GM10248 (cell line): ENCODE measurements around the gene NFAT5.
"Not testable (repeated sequence)": the region's sequence is repeated elsewhere in the genome, so short reads cannot be mapped to it uniquely, and the experiment has no call there.

Experiments
- CTCF ChIA-PET: fragments of 300-600 bp; sonication (Branson Sonifier 250); formaldehyde crosslinking; extraction: SDS; loops from one replicate; lab custom pipeline; 2021; ENCODE audit warnings: antibody characterized with exemption; lab: Yijun Ruan, JAX
- POLR2A ChIA-PET: fragments of 350-650 bp; sonication (Branson Sonifier 250); formaldehyde crosslinking; extraction: SDS; loops from one replicate; lab custom pipeline; 2020; ENCODE audit warnings: antibody characterized with exemption; lab: Yijun Ruan, JAX
- DNase-seq: peaks from one replicate; pipeline ENCODE4 v3.0.0; 2012; ENCODE audit errors: extremely low spot score
- CTCF ChIP-seq: IDR thresholded peaks from 2 replicates; pipeline ENCODE4 v1.5.1; 2012; ENCODE audit warnings: mild to moderate bottlenecking, low read depth; ENCODE audit errors: extremely low read depth, missing control alignments, control extremely low read depth

The NFAT5 gene

GRCh38 chr16:69535123-69536050 lies 30.4 kb upstream of the NFAT5 start:
- ChIA-PET CTCF (interaction anchor here (1.8 kb wide), 1 partner anchor 13 kb away, joined by 6 read pairs; no protein-coding TSS in a partner anchor), POLR2A (interaction anchor here (0.6 kb wide), 1 partner anchor 65 kb away, joined by 3 read pairs; no protein-coding TSS in a partner anchor)
- DNase-seq = no peak
- no peak for TF ChIP-seq CTCF

GRCh38 chr16:69537706-69538080 lies 28.1 kb upstream of the NFAT5 start:
- POLR2A ChIA-PET = no interaction called here

GRCh38 chr16:69538808-69539207 lies 27.0 kb upstream of the NFAT5 start:
- TF ChIP-seq CTCF = no peak
- ChIA-PET POLR2A (interaction anchor here (1.0 kb wide), 1 partner anchor 15 kb away, joined by 3 read pairs; no protein-coding TSS in a partner anchor), CTCF (interaction anchor here (1.0 to 1.9 kb wide), 2 partner anchors 8 to 18 kb away, joined by 3 to 4 read pairs; no protein-coding TSS in a partner anchor)
- DNase-seq = no peak

More at GRCh38 chr16:69537706-69538080, 28.1 kb upstream of the NFAT5 start:
- CTCF ChIA-PET = interaction anchor here (1.2 to 1.8 kb wide), 2 partner anchors 11 to 18 kb away, joined by 3 to 4 read pairs; no protein-coding TSS in a partner anchor
- no peak for TF ChIP-seq CTCF
- no peak for DNase-seq

- POLR2A ChIA-PET = no interaction called here
- TF ChIP-seq CTCF = no peak
- CTCF ChIA-PET = no interaction called here
- no peak for DNase-seq
Observed at GRCh38 chr16:69542974-69543373, 22.8 kb upstream of the NFAT5 start.

GRCh38 chr16:69544088-69544487 lies 21.7 kb upstream of the NFAT5 start:
- POLR2A ChIA-PET = no interaction called here
- CTCF ChIA-PET = interaction anchor here (1.0 to 1.2 kb wide), 2 partner anchors 10 to 23 kb away, joined by 3 to 5 read pairs; no protein-coding TSS in a partner anchor
- no peak for DNase-seq
- no peak for TF ChIP-seq CTCF

- POLR2A ChIA-PET, DNase-seq: not testable (repeated sequence)
- CTCF ChIA-PET = interaction anchor here (1.5 kb wide), 1 partner anchor 9 kb away, joined by 3 read pairs; no protein-coding TSS in a partner anchor
Observed at GRCh38 chr16:69546663-69547062, 19.1 kb upstream of the NFAT5 start.
